Stimulated activated naive CD8-positive, alpha-beta T cell treated with anti-CD3 and anti-CD28 coated beads, Interleukin-15, Interleukin-2, amounts not matched to agents 100 U/mL and 50 U/mL, for 24 hours (primary cell): ENCODE results near the gene ITM2B.
"Not testable (repeated sequence)": the region's sequence is repeated elsewhere in the genome, so short reads cannot be mapped to it uniquely, and the experiment has no call there.

Experiments used
- ATAC-seq: fragments of 150-1000 bp; cut with Tn5 transposase; one replicate; pipeline ENCODE4 v1.10.0; 2021
- DNase-seq: peaks from one replicate; pipeline ENCODE4 v3.0.0; 2021

The ITM2B gene

DNA sequence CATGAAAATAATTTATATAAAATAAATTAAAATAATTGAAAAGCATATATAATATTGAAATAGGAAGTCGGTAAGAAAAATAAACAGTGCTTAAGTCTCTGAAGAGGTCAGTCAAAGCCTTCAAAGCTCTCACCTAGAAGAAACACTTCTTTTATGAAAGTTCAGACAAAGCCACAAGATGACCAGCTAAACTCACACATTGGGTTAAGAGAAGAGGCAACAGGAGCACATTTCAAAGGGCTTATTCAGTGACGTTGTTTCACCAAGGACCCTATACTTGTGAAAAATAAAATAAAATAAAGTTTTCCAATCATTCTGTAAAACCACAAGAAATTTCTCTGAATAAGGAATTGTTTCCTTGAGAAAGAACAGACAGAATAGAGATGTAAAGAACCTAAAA, 2.5 kb upstream of the ITM2B start:
- ATAC-seq (no peak), DNase-seq (no peak)

DNA sequence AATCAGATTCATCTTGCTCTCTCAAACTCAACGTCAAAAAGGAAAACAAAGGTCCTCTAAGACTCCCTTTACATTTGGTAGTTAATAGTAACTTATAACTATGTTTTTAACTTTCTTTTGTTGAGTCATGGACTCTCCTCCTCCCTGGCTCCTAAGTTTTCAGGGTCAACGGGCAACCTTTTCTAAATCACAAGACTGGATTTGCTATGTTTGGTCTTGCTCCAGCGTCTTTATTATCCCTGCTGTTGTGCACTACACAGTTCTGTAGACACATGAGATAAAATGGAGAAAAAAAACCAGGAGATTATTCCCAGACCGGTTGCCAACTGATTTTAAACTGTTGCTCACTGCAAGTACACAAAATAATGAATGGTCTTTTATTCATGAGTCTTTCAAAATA, 1.9 kb upstream of the ITM2B start:
- no peak for ATAC-seq
- no peak for DNase-seq

DNA sequence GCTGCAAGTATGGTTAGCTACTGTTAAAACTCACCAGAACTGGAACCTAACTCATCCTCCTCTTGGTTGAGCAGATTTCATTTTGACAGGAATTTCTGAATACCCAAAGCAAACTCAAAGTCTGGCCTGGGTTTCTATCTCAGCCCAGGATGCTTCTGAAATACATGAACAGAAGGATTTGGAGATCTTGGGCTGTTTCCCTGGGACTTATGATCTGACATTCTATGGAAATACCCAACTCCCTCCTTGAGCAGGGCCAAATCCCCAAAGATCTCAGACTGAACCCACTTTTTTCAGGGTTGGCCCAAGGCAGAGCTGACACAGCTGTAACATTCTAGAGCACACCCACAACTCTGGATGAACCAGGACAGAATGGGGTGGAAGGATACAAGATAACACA, 1.1 kb upstream of the ITM2B start:
- DNase-seq (no peak), ATAC-seq (no peak)

DNA sequence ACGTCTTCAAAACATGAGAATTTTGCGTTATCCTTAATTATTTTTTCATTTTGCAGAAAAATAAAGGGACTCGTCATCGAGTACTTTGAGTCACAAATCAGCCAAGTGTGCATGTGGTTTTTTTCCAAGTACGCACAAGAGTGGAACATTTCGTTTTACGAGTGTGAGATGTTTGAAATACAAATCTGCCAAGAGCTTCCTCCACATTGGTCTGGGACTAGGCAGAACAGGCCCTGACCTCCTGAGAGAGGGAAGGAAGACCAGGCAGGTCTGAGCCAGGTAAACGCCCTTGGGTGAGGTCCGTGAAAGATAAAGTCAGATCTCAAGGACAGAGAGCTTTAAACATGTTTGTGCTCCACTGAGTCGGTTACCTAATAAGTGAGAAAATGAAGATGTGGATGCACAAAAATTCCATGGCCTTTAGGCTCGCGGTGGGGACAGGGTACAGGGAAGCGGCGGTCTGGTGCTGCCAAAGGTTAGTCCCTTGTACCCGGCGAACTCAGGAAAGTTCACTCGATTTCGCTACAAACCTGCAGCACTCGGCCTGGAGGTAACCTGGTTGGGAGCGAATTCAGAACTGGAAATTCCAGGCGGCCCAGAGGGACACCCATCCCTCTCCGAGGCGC, 473 bp upstream of the ITM2B start:
- peak; percentile 17 for DNase-seq
- ATAC-seq, result peak; percentile 8

DNA sequence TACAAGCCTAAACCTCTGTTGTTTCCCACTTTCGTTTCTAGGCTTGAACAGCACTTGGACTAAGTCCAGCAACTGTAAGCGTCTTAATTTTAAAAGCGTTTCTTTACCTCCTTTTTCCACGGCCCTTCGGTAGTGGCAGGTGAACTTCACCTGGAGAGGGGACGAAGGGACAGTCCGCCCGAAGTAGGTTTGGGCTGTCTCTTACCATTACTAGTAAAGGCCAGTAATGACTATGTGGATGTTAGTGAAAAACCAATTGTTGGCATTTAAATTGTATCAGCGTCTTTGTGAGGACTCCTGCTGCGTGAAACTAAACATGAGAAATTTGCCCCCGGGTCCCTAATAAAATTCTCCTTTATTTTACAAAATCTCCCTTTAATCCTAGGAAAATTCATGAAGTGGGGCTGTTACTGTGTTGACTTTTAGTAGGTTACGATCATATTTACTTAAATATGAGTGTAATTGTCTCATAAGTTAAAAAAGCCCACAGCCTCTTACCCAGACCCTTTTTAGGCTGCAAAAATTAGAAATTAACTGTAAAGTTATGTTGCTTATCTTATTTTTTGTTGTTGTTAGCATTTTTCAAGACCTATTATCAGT, 983 bp downstream of the ITM2B start:
- DNase-seq (peak; percentile 24), ATAC-seq (peak; percentile 3)

DNA sequence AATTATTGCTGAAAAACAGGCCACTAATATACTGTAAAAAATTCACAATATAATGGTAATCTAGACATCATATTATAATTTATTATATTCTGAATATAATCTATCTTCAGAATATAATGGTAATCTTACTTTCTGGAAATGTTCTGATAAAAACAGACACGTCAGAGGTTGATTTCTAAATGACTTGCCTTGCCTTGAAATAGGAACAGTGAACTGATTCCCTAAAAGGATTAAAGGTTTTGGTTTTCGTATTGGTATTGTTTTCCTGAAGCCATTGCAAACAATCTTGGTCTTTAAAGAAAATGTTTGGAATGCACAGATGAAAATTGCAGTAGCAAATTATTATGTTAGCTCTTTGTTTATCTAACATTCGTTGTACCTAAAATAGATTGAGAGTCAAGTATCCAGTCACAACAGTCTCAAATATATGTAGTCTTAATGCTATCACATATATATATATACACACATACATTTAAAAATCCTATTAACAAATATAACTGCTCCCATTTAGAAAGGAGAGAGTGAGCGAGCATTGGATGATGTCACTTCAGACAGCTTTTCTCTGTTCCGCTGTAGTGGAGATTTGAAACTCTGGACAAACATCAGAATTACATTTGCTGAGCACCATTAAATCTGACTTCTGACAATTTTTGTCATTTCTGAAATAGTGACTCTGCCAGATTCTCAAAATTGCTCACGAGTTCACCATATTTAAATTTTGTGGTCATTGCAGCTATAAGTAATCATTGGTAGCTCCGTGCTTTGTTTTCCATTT, 1.7 kb downstream of the ITM2B start:
- ATAC-seq (peak; percentile 52), DNase-seq (no peak)

DNA sequence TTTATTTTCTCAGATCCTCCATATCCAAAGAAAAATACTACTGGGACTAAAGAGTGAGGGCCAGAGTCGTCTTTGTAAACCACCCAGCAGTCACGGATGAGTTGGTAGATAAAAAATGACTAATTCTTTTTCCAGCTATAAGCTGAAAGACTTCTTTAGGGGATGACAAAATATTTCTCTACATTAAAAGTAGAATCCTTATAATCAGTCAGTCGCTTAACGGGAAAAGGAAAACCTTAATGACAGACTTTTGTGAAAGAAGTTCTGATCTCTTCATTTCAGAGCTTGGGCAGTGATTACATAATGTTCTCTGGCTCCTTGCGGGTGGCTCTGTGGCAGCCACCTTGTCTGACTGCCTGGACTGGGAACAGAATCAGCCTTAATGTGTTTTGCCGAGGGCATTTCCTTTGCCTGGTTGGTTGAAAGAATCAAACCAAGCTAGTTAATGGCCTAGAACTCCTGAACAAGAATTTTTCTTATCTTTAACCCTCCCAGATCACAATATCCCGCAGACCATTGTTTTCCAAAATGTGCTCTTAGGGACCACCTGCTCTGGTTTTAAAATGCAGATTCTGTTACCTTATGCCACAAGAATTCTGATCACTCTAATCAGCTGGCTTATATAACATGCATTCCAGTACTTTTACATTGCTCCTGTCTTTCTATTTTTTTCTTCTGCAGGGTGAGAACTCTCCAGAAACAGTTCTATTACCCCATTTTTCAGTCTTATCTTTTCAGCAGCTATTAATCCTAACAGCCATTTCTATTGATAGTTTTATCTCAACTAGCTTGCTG, 2.5 kb downstream of the ITM2B start:
- ATAC-seq, result no peak

DNA sequence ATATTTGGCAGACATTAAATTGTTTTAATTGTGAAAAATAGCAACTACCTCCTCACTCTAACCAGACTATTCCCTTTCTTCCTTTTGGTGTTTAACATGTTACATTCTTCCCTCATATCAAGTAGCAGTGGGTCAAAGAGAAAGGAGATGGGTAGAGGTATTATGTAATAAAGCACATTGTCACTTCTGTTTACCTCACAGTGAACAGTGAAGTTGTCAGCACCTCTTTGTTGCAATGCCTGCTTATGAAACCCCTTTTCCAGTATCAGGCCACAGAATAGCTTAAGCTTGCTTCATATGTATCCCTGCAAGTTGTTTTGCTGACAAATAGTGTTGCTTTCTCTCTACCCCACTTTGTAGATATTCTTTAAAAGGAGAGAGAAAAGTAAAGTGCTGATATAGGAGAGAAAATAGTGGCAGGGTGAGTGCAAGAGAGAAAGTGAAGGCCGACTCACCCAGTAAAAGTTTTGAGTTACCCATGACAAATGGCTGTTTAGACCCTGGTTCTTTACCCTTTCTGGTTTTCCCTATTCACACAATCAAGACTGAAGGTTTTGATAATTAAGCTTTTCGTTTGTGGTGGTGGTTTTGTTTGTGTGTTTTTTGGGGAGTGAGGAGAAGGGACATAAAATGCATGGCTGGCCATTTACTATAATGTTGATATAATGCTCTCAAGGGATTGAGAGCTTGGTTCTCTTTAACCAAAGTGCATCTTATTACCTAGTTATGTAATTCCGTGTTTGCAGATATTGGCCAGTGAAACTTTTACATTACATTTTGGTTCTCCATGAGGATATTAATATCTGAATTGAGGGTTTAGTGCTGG, 3.7 kb downstream of the ITM2B start:
- DNase-seq (no peak), ATAC-seq (no peak)

More for the DNA sequence above, 2.5 kb downstream of the ITM2B start:
- no peak for DNase-seq

DNA sequence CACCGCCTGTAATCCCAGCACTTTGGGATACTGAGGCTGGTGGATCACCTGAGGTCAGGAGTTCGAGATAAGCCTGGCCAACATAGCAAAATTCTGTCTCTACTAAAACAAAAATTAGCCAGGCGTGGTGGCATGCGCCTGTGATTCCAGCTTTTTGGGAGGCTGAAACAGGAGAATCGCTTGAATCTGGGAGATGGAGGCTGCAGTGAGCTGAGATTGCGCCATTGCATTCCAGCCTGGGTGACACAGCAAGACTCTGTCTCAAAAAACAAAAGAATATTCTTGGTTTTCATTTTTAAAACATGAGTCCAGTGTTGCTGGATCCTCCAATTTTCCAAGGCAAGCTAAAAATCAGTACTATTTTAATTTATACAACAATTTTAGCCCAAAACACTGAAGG, 6.4 kb downstream of the ITM2B start:
- not testable (repeated sequence) for DNase-seq, ATAC-seq

DNA sequence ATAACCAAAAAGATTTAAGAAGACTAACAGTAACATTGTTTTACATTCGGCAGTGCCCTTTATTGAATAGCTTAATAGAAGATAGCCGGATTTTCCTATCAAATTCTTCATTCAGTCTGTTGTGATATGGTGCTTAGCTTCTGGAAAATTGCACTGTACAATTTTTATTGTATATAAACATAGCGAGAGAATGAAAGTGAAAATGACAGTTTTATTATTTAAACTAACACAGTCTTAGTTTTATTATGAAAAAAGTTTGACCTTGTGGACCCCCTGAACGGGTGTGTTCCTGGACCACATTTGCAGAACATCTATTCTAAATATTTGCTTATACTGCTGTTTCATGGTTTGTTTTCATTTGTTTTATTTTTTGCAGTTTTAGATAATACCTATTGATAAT, 8.6 kb downstream of the ITM2B start:
- no peak for ATAC-seq
- no peak for DNase-seq

DNA sequence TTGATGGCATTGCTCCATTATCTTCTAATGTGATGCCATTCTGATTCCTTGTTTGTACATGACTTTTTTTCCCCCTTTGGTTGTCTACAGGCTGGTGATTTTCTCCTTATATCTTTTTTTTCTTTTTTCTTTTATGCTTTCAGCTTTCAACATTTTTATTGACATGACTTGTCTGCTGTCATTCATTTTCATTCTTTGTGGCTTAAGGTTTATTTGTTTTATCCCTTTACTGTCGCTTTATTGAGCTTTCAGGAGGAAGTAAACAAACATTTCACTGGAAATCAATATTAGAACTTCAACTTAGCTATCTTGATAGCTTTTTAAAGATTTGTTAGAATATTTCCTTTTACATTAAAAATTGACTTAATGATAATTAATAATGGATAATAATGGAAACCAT, 9.7 kb downstream of the ITM2B start:
- DNase-seq, result no peak
- no peak for ATAC-seq

DNA sequence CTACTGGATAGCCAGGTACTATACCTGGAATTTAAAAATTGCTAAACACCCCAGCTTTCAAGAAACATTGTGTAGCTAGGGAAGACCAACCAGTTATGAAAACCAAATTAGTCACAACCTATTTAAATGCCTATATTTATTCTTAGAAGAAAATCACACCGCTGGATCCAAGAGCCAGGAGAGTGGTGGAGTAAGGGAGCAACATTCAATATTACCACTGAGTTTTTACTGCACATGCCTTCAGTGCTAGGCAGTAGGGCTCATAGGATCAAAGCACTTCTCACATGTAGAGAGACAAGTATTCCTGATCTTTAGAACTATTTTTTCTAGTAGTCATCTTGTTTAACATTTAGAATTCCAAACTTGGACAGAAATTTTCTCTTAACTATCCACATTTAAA, 11.2 kb downstream of the ITM2B start:
- ATAC-seq, result no peak

DNA sequence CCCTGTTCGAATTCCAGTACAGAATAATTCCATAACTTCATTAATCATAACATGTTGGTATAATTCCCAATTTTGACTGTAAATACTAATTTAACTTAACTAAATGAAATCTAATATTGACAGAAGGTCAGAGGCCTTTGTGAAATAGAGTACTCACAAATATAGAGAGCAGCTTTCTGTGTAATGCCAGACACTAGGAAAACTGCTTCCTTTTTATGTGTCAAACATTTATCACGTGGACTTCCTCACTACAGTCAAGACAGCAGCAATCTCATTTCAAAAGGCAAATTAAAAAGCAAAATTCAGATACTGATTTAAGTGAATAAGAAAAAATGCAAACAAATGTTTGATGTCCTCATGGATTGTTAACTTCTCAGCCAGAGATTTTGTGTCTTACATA, 13.1 kb downstream of the ITM2B start:
- ATAC-seq (no peak), DNase-seq (no peak)

More for the DNA sequence above, 11.2 kb downstream of the ITM2B start:
- no peak for DNase-seq

DNA sequence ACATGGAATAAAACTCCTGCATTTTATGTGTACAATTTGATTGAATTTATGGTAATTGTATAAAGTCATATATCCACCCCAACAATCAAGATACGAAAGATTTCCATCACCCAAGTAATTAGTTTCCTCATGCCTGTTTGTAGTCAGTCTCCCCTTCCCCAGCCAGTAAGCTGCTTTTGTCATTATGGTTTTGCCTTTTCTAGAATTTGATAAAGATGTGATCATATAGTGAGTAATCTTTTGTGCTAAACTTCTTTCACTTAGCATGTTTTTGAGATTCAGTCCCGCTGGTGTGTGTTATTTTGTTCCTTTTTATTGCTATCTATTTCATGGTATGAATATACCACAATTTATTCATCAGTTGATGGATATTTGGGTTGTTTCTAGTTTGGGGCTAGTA, 16.0 kb downstream of the ITM2B start:
- no peak for DNase-seq
- peak; percentile 89 for ATAC-seq

DNA sequence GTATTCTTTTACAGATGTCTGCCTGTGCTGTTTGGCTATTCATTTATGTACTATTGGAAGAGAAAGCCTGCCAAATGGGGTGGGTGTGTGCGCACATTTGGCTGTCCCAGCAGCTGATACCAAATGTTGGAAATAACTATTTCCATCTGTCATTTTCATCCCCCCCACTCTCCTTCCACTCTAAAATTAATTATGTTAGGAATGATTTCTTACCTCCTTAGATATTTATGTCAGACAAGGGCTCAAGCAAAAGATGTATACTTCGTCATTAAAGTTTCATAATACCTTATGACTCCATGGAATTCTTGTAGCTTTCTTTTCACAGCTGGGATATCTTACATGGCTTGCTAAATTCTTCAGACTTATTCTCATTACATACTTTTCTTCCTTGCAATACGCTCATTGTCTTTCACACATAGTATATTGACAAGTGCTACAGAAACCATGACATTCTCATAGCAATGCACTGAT, 18.6 kb downstream of the ITM2B start:
- no peak for DNase-seq
- no peak for ATAC-seq

DNA sequence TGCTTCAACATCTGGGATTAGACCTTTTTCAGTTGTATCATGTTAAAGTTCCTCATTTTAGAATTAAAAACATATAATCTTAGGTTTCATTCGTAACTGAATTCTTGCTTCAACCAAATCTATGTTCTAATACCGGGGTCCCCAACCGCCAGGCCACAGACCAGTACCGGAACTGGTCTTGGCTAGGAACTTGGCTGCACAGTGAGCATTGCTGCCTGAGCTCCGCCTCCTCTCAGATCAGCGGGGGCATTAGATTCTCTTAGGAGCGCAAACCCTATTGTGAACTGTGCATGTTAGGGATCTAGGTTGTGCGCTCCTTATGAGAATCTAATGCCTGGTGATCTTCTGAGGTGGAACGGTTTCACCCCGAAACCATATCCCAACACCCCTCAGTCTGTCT, 19.2 kb downstream of the ITM2B start:
- DNase-seq, result no peak
- ATAC-seq, result no peak

DNA sequence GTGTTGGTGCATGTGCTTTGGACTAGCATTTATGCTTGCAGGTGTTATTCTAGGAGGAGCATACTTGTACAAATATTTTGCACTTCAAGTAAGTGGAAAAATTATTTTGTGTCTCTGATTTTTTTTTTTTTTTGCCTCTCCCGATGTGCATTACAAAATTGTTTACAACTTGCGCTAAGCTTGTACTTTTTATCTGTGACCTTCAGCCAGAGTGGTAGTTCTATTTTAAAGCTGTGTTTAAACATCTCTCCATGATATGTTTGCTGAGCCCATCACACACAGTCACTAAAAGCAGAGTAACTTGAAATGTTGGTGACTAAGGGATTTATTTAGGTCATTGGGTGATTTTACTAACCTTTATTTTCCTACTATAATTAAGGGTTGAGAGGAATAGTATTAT, 20.8 kb downstream of the ITM2B start:
- DNase-seq (no peak), ATAC-seq (no peak)

DNA sequence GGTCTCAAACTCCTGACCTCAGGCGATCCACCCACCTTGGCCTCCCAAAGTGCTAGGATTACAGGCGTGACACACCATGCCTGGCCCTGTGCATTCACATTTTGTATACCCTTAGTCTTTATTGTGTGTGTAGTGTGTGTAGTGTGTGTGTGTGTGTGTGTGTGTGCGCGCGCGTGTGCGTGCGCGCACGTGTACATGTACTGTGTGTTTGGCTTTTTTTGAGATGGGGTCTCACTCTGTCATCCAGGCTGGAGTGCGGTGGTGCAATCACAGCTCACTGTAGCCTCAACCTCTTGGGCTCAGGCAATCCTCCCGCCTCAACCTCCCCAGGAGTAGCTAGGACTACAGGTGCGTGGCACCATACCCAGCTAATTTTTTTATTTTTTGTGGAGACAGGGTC, 22.1 kb downstream of the ITM2B start:
- DNase-seq (no peak), ATAC-seq (no peak)

DNA sequence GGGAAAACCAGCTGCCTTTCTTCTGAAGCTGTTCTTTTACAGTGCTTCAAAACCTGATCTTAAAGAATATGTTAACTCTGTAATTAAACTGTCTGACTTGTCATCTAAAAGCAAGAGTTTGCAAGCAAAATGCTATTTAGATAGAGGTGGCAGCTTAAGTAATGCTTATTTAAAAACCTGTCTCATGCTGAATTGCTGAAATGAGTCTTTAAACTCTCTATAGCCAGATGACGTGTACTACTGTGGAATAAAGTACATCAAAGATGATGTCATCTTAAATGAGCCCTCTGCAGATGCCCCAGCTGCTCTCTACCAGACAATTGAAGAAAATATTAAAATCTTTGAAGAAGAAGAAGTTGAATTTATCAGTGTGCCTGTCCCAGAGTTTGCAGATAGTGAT, 22.9 kb downstream of the ITM2B start:
- DNase-seq, result no peak
- peak; percentile 40 for ATAC-seq

DNA sequence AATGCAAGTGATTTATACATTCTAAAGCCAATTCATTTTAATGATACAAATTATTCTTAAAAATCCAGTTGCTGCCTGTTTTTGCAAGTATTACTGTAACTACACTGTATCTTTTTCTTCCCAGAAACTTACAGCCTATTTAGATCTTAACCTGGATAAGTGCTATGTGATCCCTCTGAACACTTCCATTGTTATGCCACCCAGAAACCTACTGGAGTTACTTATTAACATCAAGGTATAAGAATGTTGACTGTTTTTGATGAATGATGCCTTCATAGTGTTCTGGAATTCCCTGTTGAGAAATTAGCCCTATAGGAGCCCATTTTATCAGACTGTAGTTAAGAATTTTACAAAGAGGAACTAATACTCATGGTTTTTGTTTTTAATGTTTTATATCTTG, 25.0 kb downstream of the ITM2B start:
- no peak for DNase-seq
- ATAC-seq, result no peak

DNA sequence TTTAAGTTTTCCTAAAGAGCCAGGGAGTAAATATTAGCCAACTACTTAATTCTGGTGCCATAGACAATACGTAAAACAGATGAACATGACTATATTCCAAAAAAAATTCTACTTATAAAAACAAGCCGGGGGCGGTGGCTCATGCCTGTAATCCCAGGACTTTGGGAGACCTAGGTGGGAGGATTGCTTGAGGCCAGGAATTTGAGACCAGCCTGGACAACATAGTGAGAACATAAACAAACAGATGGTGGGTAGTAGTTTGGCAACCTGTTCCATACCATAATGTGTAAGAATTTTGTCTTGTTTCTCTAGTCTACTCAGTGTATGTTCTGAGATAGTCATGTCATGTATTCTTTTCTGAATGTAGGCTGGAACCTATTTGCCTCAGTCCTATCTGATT, 25.4 kb downstream of the ITM2B start:
- no peak for DNase-seq
- ATAC-seq, result no peak

DNA sequence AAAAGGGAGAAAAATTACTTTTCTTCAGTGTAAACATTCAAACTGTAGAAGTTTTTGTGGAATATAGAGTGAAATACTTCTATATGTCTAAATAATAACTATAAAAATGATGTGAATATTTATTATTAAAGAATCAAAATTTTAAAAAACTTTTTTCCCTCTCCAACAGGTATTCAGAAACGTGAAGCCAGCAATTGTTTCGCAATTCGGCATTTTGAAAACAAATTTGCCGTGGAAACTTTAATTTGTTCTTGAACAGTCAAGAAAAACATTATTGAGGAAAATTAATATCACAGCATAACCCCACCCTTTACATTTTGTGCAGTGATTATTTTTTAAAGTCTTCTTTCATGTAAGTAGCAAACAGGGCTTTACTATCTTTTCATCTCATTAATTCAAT, 28.0 kb downstream of the ITM2B start:
- ATAC-seq (no peak), DNase-seq (no peak)
